OCI-LY1 (cell line): ENCODE results near the gene KRTAP10-6.
"Not testable (repeated sequence)": the region's sequence is repeated elsewhere in the genome, so short reads cannot be mapped to it uniquely, and the experiment has no call there.

Experiments used
- H2AFZ ChIP-seq: fragments of 200-600 bp; sonication (generic), shearing (Covaris generic); 2 replicates; pipeline ENCODE4 v1.6.0; 2014; ENCODE audit warnings: antibody characterized with exemption, mild to moderate bottlenecking, low read length
- H3F3A ChIP-seq: fragments of 200-600 bp; sonication (generic), shearing (Covaris generic); 2 replicates; pipeline ENCODE4 v1.6.0; 2014; ENCODE audit warnings: mild to moderate bottlenecking, antibody characterized with exemption, low read length, moderate library complexity; ENCODE audit not compliant: insufficient read depth
- H3K27ac ChIP-seq: fragments of 200-600 bp; sonication (generic); 2 replicates; pipeline ENCODE4 v1.5.1; 2014; ENCODE audit warnings: low read length, mixed run types, mild to moderate bottlenecking, low read depth; ENCODE audit not compliant: poor library complexity, severe bottlenecking
- H3K27me3 ChIP-seq: fragments of 200-600 bp; sonication (generic); 2 replicates; pipeline ENCODE4 v1.6.0; 2014; ENCODE audit warnings: antibody characterized with exemption, mild to moderate bottlenecking, low read length, moderate library complexity; ENCODE audit not compliant: insufficient read depth
- H3K36me3 ChIP-seq: fragments of 200-600 bp; sonication (generic); 2 replicates; pipeline ENCODE4 v1.6.1; 2014; ENCODE audit warnings: mild to moderate bottlenecking, antibody characterized with exemption, low read length, moderate library complexity, mixed read lengths; ENCODE audit not compliant: insufficient read depth
- H3K4me1 ChIP-seq: fragments of 200-600 bp; sonication (generic); 2 replicates; pipeline ENCODE4 v1.5.1; 2014; ENCODE audit warnings: mild to moderate bottlenecking, low read length, moderate library complexity; ENCODE audit not compliant: insufficient read depth, severe bottlenecking
- H3K4me2 ChIP-seq: fragments of 200-600 bp; sonication (generic), shearing (Covaris generic); 2 replicates; pipeline ENCODE4 v1.6.1; 2014; ENCODE audit warnings: low read length
- H3K4me3 ChIP-seq: fragments of 200-600 bp; sonication (generic); 2 replicates; pipeline ENCODE4 v1.5.1; 2014; ENCODE audit warnings: low read length, low read depth, mild to moderate bottlenecking, mixed read lengths; ENCODE audit not compliant: poor library complexity, severe bottlenecking
- H3K79me2 ChIP-seq: fragments of 200-600 bp; shearing (Covaris generic); 2 replicates; pipeline ENCODE4 v1.6.1; 2016; ENCODE audit warnings: mixed run types, low read length, mixed read lengths; ENCODE audit not compliant: insufficient read depth
- H3K9ac ChIP-seq: fragments of 200-600 bp; sonication (generic), shearing (Covaris generic); 2 replicates; pipeline ENCODE4 v1.6.1; 2014; ENCODE audit warnings: mild to moderate bottlenecking, low read length, mixed read lengths
- H3K9me2 ChIP-seq: fragments of 200-600 bp; sonication (generic), shearing (Covaris generic); 2 replicates; pipeline ENCODE4 v1.6.1; 2014; ENCODE audit warnings: low read depth, mild to moderate bottlenecking, low read length, mixed read lengths
- H3K9me3 ChIP-seq: fragments of 200-600 bp; shearing (Covaris generic); 2 replicates; pipeline ENCODE4 v1.6.1; 2014; ENCODE audit warnings: low read length, mixed read lengths
- H4K20me1 ChIP-seq: fragments of 200-600 bp; sonication (generic), shearing (Covaris generic); 2 replicates; pipeline ENCODE4 v1.6.0; 2016; ENCODE audit warnings: mild to moderate bottlenecking, low read length; ENCODE audit not compliant: insufficient read depth
- CTCF ChIP-seq: fragments of 200-600 bp; sonication (generic), shearing (Covaris generic); IDR thresholded peaks from 2 replicates; pipeline ENCODE4 v1.5.1; 2017; ENCODE audit warnings: mild to moderate bottlenecking, antibody characterized with exemption, low read length, moderate library complexity, mixed read lengths
- EZH2 ChIP-seq: fragments of 200-600 bp; sonication (generic), shearing (Covaris generic); IDR thresholded peaks from 2 replicates; pipeline ENCODE4 v1.8.0; 2017; ENCODE audit warnings: borderline replicate concordance, mixed run types, mild to moderate bottlenecking, antibody characterized with exemption, low read length, moderate library complexity, mixed read lengths

The KRTAP10-6 gene

GRCh38 chr21:44595524-44595923 is 3.2 kb upstream of the KRTAP10-6 start:
- Histone ChIP-seq H3K9me2 (no peaks in the 10 kb centered on the region), H3K4me2 (no peak overlapping the region)

GRCh38 chr21:44594406-44594916 is 2.2 kb upstream of the KRTAP10-6 start:
- H3K27ac ChIP-seq = no peak overlapping the region

More at GRCh38 chr21:44595524-44595923, 3.2 kb upstream of the KRTAP10-6 start:
- H3K9ac ChIP-seq = no peak overlapping the region
- no peaks in the 10 kb centered on the region for H4K20me1 ChIP-seq
- no peaks in the 10 kb centered on the region for H3K4me1 ChIP-seq
- H3K9me3 ChIP-seq = no peaks in the 10 kb centered on the region
- H2AFZ ChIP-seq = no peak overlapping the region
- H3K36me3 ChIP-seq = no peaks in the 10 kb centered on the region
- TF ChIP-seq CTCF (no peak), EZH2 (no peak)
- no peaks in the 10 kb centered on the region for H3K79me2 ChIP-seq
- H3K27ac ChIP-seq = no peak overlapping the region
- no peaks in the 10 kb centered on the region for H3F3A ChIP-seq
- no peaks in the 10 kb centered on the region for H3K27me3 ChIP-seq
- no peak overlapping the region for H3K4me3 ChIP-seq

GRCh38 chr21:44593598-44594405 is 1.5 kb upstream of the KRTAP10-6 start:
- H3K79me2 ChIP-seq = no peaks in the 10 kb centered on the region
- H3K4me1 ChIP-seq = no peaks in the 10 kb centered on the region
- H3K36me3 ChIP-seq = no peaks in the 10 kb centered on the region
- no peak overlapping the region for H3K9ac ChIP-seq
- H3K9me3 ChIP-seq = no peaks in the 10 kb centered on the region
- no peak overlapping the region for H3K27ac ChIP-seq
- H3K4me2 ChIP-seq = no peak overlapping the region
- H2AFZ ChIP-seq = no peak overlapping the region
- no peak for TF ChIP-seq CTCF
- no peak for TF ChIP-seq EZH2
- H3F3A ChIP-seq = no peaks in the 10 kb centered on the region
- H3K27me3 ChIP-seq = no peaks in the 10 kb centered on the region
- H4K20me1 ChIP-seq = no peaks in the 10 kb centered on the region
- no peak overlapping the region for H3K4me3 ChIP-seq
- H3K9me2 ChIP-seq = no peaks in the 10 kb centered on the region

More at GRCh38 chr21:44594406-44594916, 2.2 kb upstream of the KRTAP10-6 start:
- Histone ChIP-seq H3K27me3 (no peaks in the 10 kb centered on the region), H3K36me3 (no peaks in the 10 kb centered on the region), H3K9me2 (no peaks in the 10 kb centered on the region), H3K4me2 (no peak overlapping the region), H3K4me3 (no peak overlapping the region), H3K4me1 (no peaks in the 10 kb centered on the region), H3K9ac (no peak overlapping the region), H4K20me1 (no peaks in the 10 kb centered on the region), H2AFZ (no peak overlapping the region), H3K9me3 (no peaks in the 10 kb centered on the region), H3F3A (no peaks in the 10 kb centered on the region), H3K79me2 (no peaks in the 10 kb centered on the region)
- no peak for TF ChIP-seq EZH2
- no peak for TF ChIP-seq CTCF

- not testable (repeated sequence) for H3K9ac ChIP-seq, H2AFZ ChIP-seq, H4K20me1 ChIP-seq, H3K36me3 ChIP-seq, H3K27me3 ChIP-seq, H3K4me2 ChIP-seq, H3K4me1 ChIP-seq, H3K9me3 ChIP-seq, H3K9me2 ChIP-seq, H3K27ac ChIP-seq, H3K79me2 ChIP-seq, H3K4me3 ChIP-seq, H3F3A ChIP-seq
These were observed 539 bp downstream of the KRTAP10-6 start for GRCh38 chr21:44591801-44592130.

- not testable (repeated sequence) for H3F3A ChIP-seq, H3K4me2 ChIP-seq, H3K79me2 ChIP-seq, H3K9me2 ChIP-seq, H4K20me1 ChIP-seq, H3K36me3 ChIP-seq, H3K4me3 ChIP-seq, H3K9ac ChIP-seq, H3K4me1 ChIP-seq, H3K27ac ChIP-seq, H2AFZ ChIP-seq, H3K27me3 ChIP-seq, H3K9me3 ChIP-seq
These were observed 1.2 kb downstream of the KRTAP10-6 start for GRCh38 chr21:44590897-44591800.
